ENCODE results near the gene BTAF1. TPM values are rescaled to one million over a fixed set of nuclear protein-coding genes. Genes with fewer than 3 reads are reported as not detected.

BTAF1 gene
- total RNA-seq, 1 experiment from 2014 or later, result 49.6 TPM

DNA sequence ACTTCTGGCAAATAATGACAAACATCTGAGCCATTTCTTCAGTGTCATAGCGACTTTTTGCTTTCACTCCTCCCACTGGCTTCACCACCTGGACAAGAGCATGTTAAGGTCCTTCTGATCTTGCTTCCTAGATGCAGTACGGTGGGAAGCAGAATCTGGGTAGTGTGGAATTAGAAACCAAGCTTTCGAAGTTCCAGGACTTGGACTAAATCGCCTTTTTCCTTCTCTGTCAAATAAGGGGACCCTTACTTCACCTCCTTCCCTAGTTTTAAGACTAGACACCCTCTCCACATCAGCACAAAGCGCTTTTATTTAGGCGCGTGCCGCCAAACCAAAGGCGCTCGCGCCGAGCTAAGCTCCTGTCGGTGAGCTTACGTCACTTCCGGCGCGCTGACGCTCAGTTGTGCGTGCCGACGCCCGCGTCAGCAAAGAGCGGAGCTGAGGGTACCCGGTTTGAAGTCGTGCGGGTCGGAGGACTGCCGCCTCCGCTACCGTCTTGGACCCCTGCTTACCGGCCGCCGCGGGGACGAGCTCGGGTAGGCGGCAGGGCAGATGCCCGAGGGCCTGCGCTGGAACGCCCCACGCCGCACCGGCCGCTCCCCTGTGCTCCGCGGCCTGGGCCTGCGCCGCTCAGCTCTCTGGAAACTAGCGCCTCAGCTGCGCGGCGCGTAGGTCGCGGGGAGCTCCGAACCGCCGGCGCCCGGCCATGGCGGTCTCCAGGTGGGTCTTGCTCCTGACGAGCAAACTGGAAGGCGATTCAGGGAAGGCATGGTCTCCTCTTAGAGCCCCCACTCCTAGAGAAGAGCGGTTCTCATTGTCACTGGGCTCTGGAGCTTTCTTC, at the start of gene BTAF1 (continued):
- TF ChIP-seq, protein P1, sequence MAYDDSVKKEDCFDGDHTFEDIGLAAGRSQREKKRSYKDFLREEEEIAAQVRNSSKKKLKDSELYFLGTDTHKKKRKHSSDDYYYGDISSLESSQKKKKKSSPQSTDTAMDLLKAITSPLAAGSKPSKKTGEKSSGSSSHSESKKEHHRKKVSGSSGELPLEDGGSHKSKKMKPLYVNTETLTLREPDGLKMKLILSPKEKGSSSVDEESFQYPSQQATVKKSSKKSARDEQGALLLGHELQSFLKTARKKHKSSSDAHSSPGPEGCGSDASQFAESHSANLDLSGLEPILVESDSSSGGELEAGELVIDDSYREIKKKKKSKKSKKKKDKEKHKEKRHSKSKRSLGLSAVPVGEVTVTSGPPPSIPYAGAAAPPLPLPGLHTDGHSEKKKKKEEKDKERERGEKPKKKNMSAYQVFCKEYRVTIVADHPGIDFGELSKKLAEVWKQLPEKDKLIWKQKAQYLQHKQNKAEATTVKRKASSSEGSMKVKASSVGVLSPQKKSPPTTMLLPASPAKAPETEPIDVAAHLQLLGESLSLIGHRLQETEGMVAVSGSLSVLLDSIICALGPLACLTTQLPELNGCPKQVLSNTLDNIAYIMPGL (CRISPR knock-in tag; IDR thresholded peaks at IDR 0.05), result peak; percentile 97
- TF ChIP-seq, protein P2, sequence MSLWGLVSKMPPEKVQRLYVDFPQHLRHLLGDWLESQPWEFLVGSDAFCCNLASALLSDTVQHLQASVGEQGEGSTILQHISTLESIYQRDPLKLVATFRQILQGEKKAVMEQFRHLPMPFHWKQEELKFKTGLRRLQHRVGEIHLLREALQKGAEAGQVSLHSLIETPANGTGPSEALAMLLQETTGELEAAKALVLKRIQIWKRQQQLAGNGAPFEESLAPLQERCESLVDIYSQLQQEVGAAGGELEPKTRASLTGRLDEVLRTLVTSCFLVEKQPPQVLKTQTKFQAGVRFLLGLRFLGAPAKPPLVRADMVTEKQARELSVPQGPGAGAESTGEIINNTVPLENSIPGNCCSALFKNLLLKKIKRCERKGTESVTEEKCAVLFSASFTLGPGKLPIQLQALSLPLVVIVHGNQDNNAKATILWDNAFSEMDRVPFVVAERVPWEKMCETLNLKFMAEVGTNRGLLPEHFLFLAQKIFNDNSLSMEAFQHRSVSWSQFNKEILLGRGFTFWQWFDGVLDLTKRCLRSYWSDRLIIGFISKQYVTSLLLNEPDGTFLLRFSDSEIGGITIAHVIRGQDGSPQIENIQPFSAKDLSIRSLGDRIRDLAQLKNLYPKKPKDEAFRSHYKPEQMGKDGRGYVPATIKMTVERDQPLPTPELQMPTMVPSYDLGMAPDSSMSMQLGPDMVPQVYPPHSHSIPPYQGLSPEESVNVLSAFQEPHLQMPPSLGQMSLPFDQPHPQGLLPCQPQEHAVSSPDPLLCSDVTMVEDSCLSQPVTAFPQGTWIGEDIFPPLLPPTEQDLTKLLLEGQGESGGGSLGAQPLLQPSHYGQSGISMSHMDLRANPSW (CRISPR knock-in tag; conservative IDR thresholded peaks at IDR 0.05; ENCODE audit: low read depth), result no peak

DNA sequence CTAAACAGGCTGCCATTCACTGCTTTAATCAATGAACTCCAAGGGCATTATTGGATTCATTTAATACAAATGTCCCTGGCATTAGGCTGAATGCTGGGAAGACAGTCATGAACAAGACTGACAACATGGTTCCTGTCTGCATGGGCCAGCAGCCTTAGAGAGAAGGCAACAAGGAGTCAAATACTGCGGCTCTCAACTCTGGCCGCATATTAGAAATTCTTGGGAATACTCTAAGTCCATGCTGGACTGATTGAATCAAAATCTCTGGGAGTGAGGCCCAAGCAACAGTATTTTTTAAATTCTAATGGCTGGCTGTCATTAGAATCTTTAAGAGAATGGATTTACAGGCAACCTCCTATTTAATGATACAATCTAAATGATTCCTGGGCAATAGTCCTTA, 48.4 kb upstream of the BTAF1 start:
- H3K36me3 Mint-ChIP-seq, result peaks cover 6% of the 10 kb centered on the region
- no peak for ATAC-seq
- ChIA-PET CTCF (interaction anchor here (0.8 kb wide), 1 partner anchor 28 kb away, joined by 3 read pairs; no protein-coding TSS in a partner anchor), POLR2A (no interaction called here)
- peaks cover 14% of the 10 kb centered on the region for H3K4me1 Mint-ChIP-seq
- DNase-seq (ENCODE audit: low spot score), result no peak
- H3K27ac Mint-ChIP-seq, result no peak overlapping the region
- no peaks in the 10 kb centered on the region for H3K27me3 Mint-ChIP-seq (ENCODE audit: low read depth)
- TF ChIP-seq, protein P3, sequence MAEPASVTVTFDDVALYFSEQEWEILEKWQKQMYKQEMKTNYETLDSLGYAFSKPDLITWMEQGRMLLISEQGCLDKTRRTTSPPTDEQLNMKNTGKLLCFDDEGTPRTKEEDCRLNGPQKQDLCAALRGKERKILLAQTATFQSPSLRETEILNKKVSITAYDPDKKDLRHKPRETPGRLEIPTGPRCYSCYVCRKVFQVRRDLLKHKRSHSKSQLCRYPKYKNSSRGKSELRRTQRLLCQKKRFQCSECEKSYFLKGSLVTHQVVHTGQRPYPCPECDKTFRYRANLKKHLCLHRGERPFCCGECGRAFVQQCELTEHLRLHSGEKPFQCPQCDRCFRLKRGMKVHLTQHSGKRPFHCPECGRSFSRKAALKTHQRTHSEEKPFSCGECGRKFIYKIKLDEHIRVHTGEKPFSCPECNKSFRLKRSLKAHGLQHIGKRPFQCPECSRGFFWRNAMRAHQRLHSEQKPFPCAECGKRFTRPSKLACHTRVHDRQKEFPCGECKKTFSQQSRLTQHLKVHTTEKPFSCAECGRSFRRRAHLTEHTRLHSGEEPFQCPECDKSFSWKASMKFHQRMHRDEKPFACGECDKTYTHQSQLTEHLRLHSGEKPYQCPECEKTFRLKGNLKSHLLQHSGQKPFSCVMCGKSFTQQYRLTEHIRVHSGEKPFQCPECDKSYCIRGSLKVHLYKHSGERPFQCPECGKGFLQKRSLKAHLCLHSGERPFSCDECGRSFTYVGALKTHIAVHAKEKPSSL (CRISPR knock-in tag; conservative IDR thresholded peaks at IDR 0.05), result no peak
- TF ChIP-seq ZNF396 (CRISPR knock-in tag; IDR thresholded peaks at IDR 0.05; ENCODE audit: borderline replicate concordance) (no peak), KAT7 (CRISPR knock-in tag; IDR thresholded peaks at IDR 0.05; ENCODE audit: borderline replicate concordance) (no peak), SOX15 (CRISPR knock-in tag; IDR thresholded peaks at IDR 0.05) (no peak), ZBTB21 (CRISPR knock-in tag; IDR thresholded peaks at IDR 0.05; ENCODE audit: borderline replicate concordance) (no peak), JUN (CRISPR knock-in tag; IDR thresholded peaks at IDR 0.05) (no peak), GABPB1 (CRISPR knock-in tag; IDR thresholded peaks at IDR 0.05) (no peak)
- TF ChIP-seq, protein P4, sequence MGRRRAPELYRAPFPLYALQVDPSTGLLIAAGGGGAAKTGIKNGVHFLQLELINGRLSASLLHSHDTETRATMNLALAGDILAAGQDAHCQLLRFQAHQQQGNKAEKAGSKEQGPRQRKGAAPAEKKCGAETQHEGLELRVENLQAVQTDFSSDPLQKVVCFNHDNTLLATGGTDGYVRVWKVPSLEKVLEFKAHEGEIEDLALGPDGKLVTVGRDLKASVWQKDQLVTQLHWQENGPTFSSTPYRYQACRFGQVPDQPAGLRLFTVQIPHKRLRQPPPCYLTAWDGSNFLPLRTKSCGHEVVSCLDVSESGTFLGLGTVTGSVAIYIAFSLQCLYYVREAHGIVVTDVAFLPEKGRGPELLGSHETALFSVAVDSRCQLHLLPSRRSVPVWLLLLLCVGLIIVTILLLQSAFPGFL (CRISPR knock-in tag; IDR thresholded peaks at IDR 0.05; ENCODE audit: borderline replicate concordance), result no peak
- TF ChIP-seq, protein P5, sequence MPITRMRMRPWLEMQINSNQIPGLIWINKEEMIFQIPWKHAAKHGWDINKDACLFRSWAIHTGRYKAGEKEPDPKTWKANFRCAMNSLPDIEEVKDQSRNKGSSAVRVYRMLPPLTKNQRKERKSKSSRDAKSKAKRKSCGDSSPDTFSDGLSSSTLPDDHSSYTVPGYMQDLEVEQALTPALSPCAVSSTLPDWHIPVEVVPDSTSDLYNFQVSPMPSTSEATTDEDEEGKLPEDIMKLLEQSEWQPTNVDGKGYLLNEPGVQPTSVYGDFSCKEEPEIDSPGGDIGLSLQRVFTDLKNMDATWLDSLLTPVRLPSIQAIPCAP (CRISPR knock-in tag; IDR thresholded peaks at IDR 0.05), result no peak
- TF ChIP-seq, protein P6, sequence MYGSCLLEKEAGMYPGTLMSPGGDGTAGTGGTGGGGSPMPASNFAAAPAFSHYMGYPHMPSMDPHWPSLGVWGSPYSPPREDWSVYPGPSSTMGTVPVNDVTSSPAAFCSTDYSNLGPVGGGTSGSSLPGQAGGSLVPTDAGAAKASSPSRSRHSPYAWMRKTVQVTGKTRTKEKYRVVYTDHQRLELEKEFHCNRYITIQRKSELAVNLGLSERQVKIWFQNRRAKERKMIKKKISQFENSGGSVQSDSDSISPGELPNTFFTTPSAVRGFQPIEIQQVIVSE (CRISPR knock-in tag; IDR thresholded peaks at IDR 0.05; ENCODE audit: borderline replicate concordance), result no peak
- TF ChIP-seq, protein P7, sequence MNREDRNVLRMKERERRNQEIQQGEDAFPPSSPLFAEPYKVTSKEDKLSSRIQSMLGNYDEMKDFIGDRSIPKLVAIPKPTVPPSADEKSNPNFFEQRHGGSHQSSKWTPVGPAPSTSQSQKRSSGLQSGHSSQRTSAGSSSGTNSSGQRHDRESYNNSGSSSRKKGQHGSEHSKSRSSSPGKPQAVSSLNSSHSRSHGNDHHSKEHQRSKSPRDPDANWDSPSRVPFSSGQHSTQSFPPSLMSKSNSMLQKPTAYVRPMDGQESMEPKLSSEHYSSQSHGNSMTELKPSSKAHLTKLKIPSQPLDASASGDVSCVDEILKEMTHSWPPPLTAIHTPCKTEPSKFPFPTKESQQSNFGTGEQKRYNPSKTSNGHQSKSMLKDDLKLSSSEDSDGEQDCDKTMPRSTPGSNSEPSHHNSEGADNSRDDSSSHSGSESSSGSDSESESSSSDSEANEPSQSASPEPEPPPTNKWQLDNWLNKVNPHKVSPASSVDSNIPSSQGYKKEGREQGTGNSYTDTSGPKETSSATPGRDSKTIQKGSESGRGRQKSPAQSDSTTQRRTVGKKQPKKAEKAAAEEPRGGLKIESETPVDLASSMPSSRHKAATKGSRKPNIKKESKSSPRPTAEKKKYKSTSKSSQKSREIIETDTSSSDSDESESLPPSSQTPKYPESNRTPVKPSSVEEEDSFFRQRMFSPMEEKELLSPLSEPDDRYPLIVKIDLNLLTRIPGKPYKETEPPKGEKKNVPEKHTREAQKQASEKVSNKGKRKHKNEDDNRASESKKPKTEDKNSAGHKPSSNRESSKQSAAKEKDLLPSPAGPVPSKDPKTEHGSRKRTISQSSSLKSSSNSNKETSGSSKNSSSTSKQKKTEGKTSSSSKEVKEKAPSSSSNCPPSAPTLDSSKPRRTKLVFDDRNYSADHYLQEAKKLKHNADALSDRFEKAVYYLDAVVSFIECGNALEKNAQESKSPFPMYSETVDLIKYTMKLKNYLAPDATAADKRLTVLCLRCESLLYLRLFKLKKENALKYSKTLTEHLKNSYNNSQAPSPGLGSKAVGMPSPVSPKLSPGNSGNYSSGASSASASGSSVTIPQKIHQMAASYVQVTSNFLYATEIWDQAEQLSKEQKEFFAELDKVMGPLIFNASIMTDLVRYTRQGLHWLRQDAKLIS (CRISPR knock-in tag; IDR thresholded peaks at IDR 0.05; ENCODE audit: borderline replicate concordance), result no peak
- TF ChIP-seq, protein P8, sequence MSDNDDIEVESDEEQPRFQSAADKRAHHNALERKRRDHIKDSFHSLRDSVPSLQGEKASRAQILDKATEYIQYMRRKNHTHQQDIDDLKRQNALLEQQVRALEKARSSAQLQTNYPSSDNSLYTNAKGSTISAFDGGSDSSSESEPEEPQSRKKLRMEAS (CRISPR knock-in tag; IDR thresholded peaks at IDR 0.05), result no peak
- H3K9me3 Mint-ChIP-seq, result peaks cover 12% of the 10 kb centered on the region
- no peak overlapping the region for H3K4me3 Mint-ChIP-seq
